Measurements from ENCODE around the gene RIMS1.

GRCh38 chr6:71994705-71995271 is 108.4 kb downstream of the RIMS1 start:
- TF ChIP-seq CTCF (IDR thresholded peaks at IDR 0.05) (no peak), POLR2A (IDR thresholded peaks at IDR 0.05) (no peak)

All from adrenal gland (tissue), 5 donors.